Uterus (tissue), 2 donors: ENCODE measurements around the gene HS3ST6.

Experiments
- POLR2A ChIP-seq, 2 donors: fragments of 450-650 bp; IDR thresholded peaks; one replicate each; pipeline ENCODE4 v1.6.1; 2016; ENCODE audit warnings: antibody characterized with exemption in 2 of 2, mild to moderate bottlenecking in 1 of 2, moderate library complexity in 1 of 2
- TF ChIP-seq, protein P1 (sequence below), 4 experiments: fragments of 200-600 bp in 2 of 4; fragments of 450-650 bp in 2 of 4; sonication (generic) in 2 of 4; IDR thresholded peaks; one replicate each; pipeline ENCODE4 v1.5.1; 2016 to 2019; ENCODE audit warnings: antibody characterized with exemption in 4 of 4, mild to moderate bottlenecking in 2 of 4, moderate library complexity in 1 of 4

- TF ChIP-seq, protein P1, sequence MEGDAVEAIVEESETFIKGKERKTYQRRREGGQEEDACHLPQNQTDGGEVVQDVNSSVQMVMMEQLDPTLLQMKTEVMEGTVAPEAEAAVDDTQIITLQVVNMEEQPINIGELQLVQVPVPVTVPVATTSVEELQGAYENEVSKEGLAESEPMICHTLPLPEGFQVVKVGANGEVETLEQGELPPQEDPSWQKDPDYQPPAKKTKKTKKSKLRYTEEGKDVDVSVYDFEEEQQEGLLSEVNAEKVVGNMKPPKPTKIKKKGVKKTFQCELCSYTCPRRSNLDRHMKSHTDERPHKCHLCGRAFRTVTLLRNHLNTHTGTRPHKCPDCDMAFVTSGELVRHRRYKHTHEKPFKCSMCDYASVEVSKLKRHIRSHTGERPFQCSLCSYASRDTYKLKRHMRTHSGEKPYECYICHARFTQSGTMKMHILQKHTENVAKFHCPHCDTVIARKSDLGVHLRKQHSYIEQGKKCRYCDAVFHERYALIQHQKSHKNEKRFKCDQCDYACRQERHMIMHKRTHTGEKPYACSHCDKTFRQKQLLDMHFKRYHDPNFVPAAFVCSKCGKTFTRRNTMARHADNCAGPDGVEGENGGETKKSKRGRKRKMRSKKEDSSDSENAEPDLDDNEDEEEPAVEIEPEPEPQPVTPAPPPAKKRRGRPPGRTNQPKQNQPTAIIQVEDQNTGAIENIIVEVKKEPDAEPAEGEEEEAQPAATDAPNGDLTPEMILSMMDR (IDR thresholded peaks at IDR 0.05): no peak
- no peak for TF ChIP-seq POLR2A (IDR thresholded peaks at IDR 0.05)
Measured at GRCh38 chr16:1877804-1878203, 40.4 kb downstream of the HS3ST6 start.
